HL-60 (cell line): ENCODE measurements around the gene PELI2.

Experiments
- DNase-seq, 2 experiments: peaks; one replicate each; pipeline ENCODE4 v3.0.0-alpha.2; 2010 to 2020; ENCODE audit warnings: low read depth in 1 of 2, low spot score in 1 of 2
- H3K27ac ChIP-seq: fragments of 250-450 bp; sonication (Bioruptor Pico); replicated peaks from 2 replicates; pipeline ENCODE4 v1.5.1; 2020; ENCODE audit warnings: mild to moderate bottlenecking, moderate library complexity
- H3K27me3 ChIP-seq: fragments of 250-450 bp; sonication (Bioruptor Pico); 2 replicates; pipeline ENCODE4 v1.5.1; 2021; ENCODE audit warnings: mild to moderate bottlenecking, moderate library complexity; ENCODE audit not compliant: insufficient read depth, poor library complexity, severe bottlenecking
- H3K4me3 ChIP-seq: replicated peaks from 2 replicates; pipeline ENCODE4 v1.5.1; 2011; ENCODE audit warnings: mild to moderate bottlenecking, control low read depth, low read length; ENCODE audit not compliant: insufficient read depth
- CTCF ChIP-seq: IDR thresholded peaks from one replicate; pipeline ENCODE4 v1.5.1; 2011; ENCODE audit warnings: low read length, control low read depth, inconsistent platforms; ENCODE audit not compliant: insufficient read depth
- GABPA ChIP-seq: IDR thresholded peaks from 2 replicates; pipeline ENCODE4 v1.6.1; 2012; ENCODE audit warnings: low read depth
- POLR2AphosphoS5 ChIP-seq: IDR thresholded peaks from 2 replicates; pipeline ENCODE4 v1.6.1; 2012; ENCODE audit warnings: low read depth
- REST ChIP-seq: IDR thresholded peaks from 2 replicates; pipeline ENCODE4 v1.6.1; 2012; ENCODE audit warnings: low read depth; ENCODE audit not compliant: insufficient replicate concordance
- SPI1 ChIP-seq: IDR thresholded peaks from 2 replicates; pipeline ENCODE4 v1.6.1; 2012; ENCODE audit warnings: low read depth, mild to moderate bottlenecking, borderline replicate concordance

PELI2 gene

GRCh38 chr14:56081139-56081538 is 37.1 kb upstream of the PELI2 start:
- Histone ChIP-seq H3K27me3 (no peaks in the 10 kb centered on the region), H3K4me3 (no peak overlapping the region), H3K27ac (no peak overlapping the region)
- no peak for DNase-seq
- TF ChIP-seq REST (no peak), GABPA (no peak), POLR2AphosphoS5 (no peak), SPI1 (no peak)

DNA sequence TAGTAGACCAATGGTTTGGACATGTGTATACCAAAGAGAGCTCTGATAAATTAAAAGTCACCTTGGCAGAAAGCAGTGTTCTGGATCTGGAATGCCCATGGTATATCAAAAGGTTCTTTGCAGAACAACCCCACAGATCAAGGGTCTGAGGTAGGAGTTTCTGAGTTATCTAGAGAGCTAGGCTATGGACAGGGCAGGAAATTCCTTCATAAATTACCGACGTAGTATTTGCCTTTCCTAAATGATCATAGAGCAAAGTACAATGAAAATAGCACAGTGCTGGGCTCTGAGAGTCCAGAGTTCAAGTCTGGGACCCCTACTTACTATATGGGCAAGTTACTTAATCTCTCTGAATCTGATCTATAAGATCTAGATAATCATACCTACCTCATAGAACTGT is 35.3 kb upstream of the PELI2 start:
- Histone ChIP-seq H3K4me3 (no peak overlapping the region), H3K27me3 (no peaks in the 10 kb centered on the region), H3K27ac (no peak overlapping the region)
- TF ChIP-seq SPI1, result no peak
- no peak for TF ChIP-seq CTCF
- TF ChIP-seq POLR2AphosphoS5, result no peak
- no peak for TF ChIP-seq REST
- TF ChIP-seq GABPA, result no peak
- DNase-seq, result no peak

- TF ChIP-seq REST (no peak), POLR2AphosphoS5 (no peak), SPI1 (no peak), CTCF (no peak), GABPA (no peak)
- no peak overlapping the region for H3K27ac ChIP-seq
- no peak for DNase-seq
- H3K4me3 ChIP-seq, result no peak overlapping the region
- H3K27me3 ChIP-seq, result no peaks in the 10 kb centered on the region
These were observed 32.7 kb upstream of the PELI2 start for GRCh38 chr14:56085471-56085870.
